Neural cell (in vitro differentiated cells): ENCODE measurements around the gene CCDC24. TPM values are rescaled to one million over a fixed set of nuclear protein-coding genes. Genes with fewer than 3 reads are reported as not detected.

Experiments
- H2AFZ ChIP-seq: fragments of 200-600, 300-800 bp; sonication (generic), shearing (Covaris generic); 2 replicates; pipeline ENCODE4 v1.6.0; 2014; ENCODE audit warnings: low read depth, mild to moderate bottlenecking, antibody characterized with exemption, low read length, moderate library complexity
- H3F3A ChIP-seq: fragments of 200-600 bp; shearing (Covaris generic); 2 replicates; pipeline ENCODE4 v1.6.1; 2016; ENCODE audit warnings: mild to moderate bottlenecking, moderate library complexity, mixed read lengths, antibody characterized with exemption, low read length; ENCODE audit not compliant: insufficient read depth, poor library complexity, severe bottlenecking
- H3K27ac ChIP-seq: fragments of 200-600, 300-800 bp; sonication (generic), shearing (Covaris generic); 2 replicates; pipeline ENCODE4 v1.5.1; 2014; ENCODE audit warnings: mild to moderate bottlenecking, low read length, moderate library complexity
- H3K27me3 ChIP-seq: fragments of 300-800, 200-600 bp; sonication (generic), shearing (Covaris generic); 2 replicates; pipeline ENCODE4 v1.6.0; 2014; ENCODE audit warnings: mild to moderate bottlenecking, low read depth, low read length, moderate library complexity; ENCODE audit not compliant: insufficient read depth
- H3K36me3 ChIP-seq: fragments of 300-800, 200-600 bp; sonication (generic), shearing (Covaris generic); 2 replicates; pipeline ENCODE4 v1.5.1; 2014; ENCODE audit warnings: mild to moderate bottlenecking, antibody characterized with exemption, low read length, moderate library complexity; ENCODE audit not compliant: insufficient read depth
- H3K4me2 ChIP-seq: fragments of 300-800, 200-600 bp; sonication (generic), shearing (Covaris generic); 2 replicates; pipeline ENCODE4 v1.6.0; 2014; ENCODE audit warnings: mild to moderate bottlenecking, low read length
- H3K4me3 ChIP-seq: fragments of 300-800, 200-600 bp; sonication (generic), shearing (Covaris generic); 2 replicates; pipeline ENCODE4 v1.5.1; 2014; ENCODE audit warnings: mild to moderate bottlenecking, low read length, moderate library complexity
- H3K79me2 ChIP-seq: fragments of 200-600 bp; shearing (Covaris generic); replicated peaks from 2 replicates; pipeline ENCODE4 v1.6.0; 2014; ENCODE audit warnings: mild to moderate bottlenecking, low read length, moderate library complexity; ENCODE audit not compliant: insufficient read depth
- H3K9ac ChIP-seq: fragments of 300-800, 200-600 bp; sonication (generic), shearing (Covaris generic); 2 replicates; pipeline ENCODE4 v1.6.1; 2016; ENCODE audit warnings: mild to moderate bottlenecking, low read length, mixed read lengths
- H3K9me2 ChIP-seq: fragments of 200-600 bp; shearing (Covaris generic); 2 replicates; pipeline ENCODE4 v1.6.1; 2016; ENCODE audit warnings: mild to moderate bottlenecking, low read length, mixed read lengths; ENCODE audit not compliant: insufficient read depth
- H3K9me3 ChIP-seq: fragments of 200-600, 300-800 bp; sonication (generic), shearing (Covaris generic); 2 replicates; pipeline ENCODE4 v1.6.1; 2016; ENCODE audit warnings: mild to moderate bottlenecking, mixed run types, low read length, moderate library complexity, mixed read lengths
- H4K20me1 ChIP-seq: fragments of 200-600 bp; shearing (Covaris generic); 2 replicates; pipeline ENCODE4 v1.6.1; 2016; ENCODE audit warnings: mild to moderate bottlenecking, mixed run types; ENCODE audit not compliant: insufficient read depth
- EP300 ChIP-seq: fragments of 450-650 bp; conservative IDR thresholded peaks from 2 replicates; pipeline ENCODE4 v1.6.1; 2014; ENCODE audit warnings: antibody characterized with exemption, mild to moderate bottlenecking, moderate library complexity; ENCODE audit not compliant: poor library complexity, severe bottlenecking
- EZH2 ChIP-seq: fragments of 200-600, 300-800 bp; shearing (Covaris generic), sonication (generic); IDR thresholded peaks from 2 replicates; pipeline ENCODE4 v1.6.1; 2014; ENCODE audit warnings: antibody characterized with exemption, low read length, borderline replicate concordance, mild to moderate bottlenecking; ENCODE audit not compliant: insufficient read depth, poor library complexity, severe bottlenecking
- MXI1 ChIP-seq: fragments of 450-650 bp; conservative IDR thresholded peaks from 2 replicates; pipeline ENCODE4 v1.6.1; 2014; ENCODE audit warnings: antibody characterized with exemption, mild to moderate bottlenecking; ENCODE audit not compliant: poor library complexity, severe bottlenecking
- POLR2AphosphoS5 ChIP-seq: IDR thresholded peaks from 2 replicates; pipeline ENCODE4 v1.6.1; 2012
- RAD21 ChIP-seq: fragments of 450-650 bp; conservative IDR thresholded peaks from 2 replicates; pipeline ENCODE4 v1.6.1; 2014; ENCODE audit warnings: antibody characterized with exemption, mild to moderate bottlenecking, moderate library complexity
- SMC3 ChIP-seq: fragments of 450-650 bp; conservative IDR thresholded peaks from 2 replicates; pipeline ENCODE4 v1.6.1; 2014; ENCODE audit warnings: antibody characterized with exemption, mild to moderate bottlenecking, moderate library complexity; ENCODE audit not compliant: poor library complexity
- TAF1 ChIP-seq: IDR thresholded peaks from 2 replicates; pipeline ENCODE4 v1.6.1; 2012; ENCODE audit warnings: low read depth
- polyA plus RNA-seq: library from polyadenylated mRNA; depleted of rRNA; stranded (reverse); fragments of >200 nt; gene quantifications from 2 replicates; pipeline ENCODE4 v1.2.3, GENCODE V29; 2014
- TF ChIP-seq, protein P1 (sequence below): fragments of 450-650 bp; IDR thresholded peaks from 2 replicates; pipeline ENCODE4 v1.5.1; 2014; ENCODE audit warnings: antibody characterized with exemption, mild to moderate bottlenecking, moderate library complexity; ENCODE audit not compliant: poor library complexity, severe bottlenecking
- TF ChIP-seq, protein P2 (sequence below): IDR thresholded peaks from 2 replicates; pipeline ENCODE4 v1.6.1; 2012; ENCODE audit warnings: borderline replicate concordance

Gene CCDC24
- polyA plus RNA-seq, 1 donor from 2014 or later = 16.5 TPM

DNA sequence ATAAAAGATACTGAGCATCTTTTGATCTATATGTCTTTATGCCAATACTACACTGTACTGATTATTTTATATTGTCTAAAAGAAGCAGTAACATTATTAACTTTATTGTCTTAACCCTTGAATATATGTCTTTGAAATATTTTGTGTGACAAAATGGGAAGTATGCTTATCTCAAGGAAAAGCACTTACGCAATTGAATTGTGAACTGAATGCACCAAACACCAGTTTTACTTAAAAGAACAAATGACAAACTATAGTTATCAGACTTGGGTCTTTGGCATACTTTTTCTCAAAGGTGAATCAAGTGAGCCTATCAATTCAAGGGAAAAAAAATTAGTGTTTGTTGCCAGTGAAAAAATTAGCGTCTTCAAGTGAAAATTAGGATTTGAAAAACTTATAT is 49.0 kb downstream of the CCDC24 start:
- Histone ChIP-seq H3K36me3 (no peaks in the 10 kb centered on the region), H3K9me3 (no peaks in the 10 kb centered on the region), H2AFZ (no peak overlapping the region), H3K4me3 (no peak overlapping the region), H3F3A (no peaks in the 10 kb centered on the region), H3K27ac (no peak overlapping the region), H3K27me3 (no peaks in the 10 kb centered on the region), H3K4me2 (no peak overlapping the region), H3K9me2 (no peaks in the 10 kb centered on the region), H3K79me2 (no peaks in the 10 kb centered on the region), H3K9ac (no peak overlapping the region), H4K20me1 (no peaks in the 10 kb centered on the region)
- TF ChIP-seq EZH2 (no peak), POLR2AphosphoS5 (no peak), RAD21 (no peak), MXI1 (no peak), SMC3 (no peak), EP300 (no peak), TAF1 (no peak)
- TF ChIP-seq, protein P1, sequence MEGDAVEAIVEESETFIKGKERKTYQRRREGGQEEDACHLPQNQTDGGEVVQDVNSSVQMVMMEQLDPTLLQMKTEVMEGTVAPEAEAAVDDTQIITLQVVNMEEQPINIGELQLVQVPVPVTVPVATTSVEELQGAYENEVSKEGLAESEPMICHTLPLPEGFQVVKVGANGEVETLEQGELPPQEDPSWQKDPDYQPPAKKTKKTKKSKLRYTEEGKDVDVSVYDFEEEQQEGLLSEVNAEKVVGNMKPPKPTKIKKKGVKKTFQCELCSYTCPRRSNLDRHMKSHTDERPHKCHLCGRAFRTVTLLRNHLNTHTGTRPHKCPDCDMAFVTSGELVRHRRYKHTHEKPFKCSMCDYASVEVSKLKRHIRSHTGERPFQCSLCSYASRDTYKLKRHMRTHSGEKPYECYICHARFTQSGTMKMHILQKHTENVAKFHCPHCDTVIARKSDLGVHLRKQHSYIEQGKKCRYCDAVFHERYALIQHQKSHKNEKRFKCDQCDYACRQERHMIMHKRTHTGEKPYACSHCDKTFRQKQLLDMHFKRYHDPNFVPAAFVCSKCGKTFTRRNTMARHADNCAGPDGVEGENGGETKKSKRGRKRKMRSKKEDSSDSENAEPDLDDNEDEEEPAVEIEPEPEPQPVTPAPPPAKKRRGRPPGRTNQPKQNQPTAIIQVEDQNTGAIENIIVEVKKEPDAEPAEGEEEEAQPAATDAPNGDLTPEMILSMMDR = no peak
- TF ChIP-seq, protein P2, sequence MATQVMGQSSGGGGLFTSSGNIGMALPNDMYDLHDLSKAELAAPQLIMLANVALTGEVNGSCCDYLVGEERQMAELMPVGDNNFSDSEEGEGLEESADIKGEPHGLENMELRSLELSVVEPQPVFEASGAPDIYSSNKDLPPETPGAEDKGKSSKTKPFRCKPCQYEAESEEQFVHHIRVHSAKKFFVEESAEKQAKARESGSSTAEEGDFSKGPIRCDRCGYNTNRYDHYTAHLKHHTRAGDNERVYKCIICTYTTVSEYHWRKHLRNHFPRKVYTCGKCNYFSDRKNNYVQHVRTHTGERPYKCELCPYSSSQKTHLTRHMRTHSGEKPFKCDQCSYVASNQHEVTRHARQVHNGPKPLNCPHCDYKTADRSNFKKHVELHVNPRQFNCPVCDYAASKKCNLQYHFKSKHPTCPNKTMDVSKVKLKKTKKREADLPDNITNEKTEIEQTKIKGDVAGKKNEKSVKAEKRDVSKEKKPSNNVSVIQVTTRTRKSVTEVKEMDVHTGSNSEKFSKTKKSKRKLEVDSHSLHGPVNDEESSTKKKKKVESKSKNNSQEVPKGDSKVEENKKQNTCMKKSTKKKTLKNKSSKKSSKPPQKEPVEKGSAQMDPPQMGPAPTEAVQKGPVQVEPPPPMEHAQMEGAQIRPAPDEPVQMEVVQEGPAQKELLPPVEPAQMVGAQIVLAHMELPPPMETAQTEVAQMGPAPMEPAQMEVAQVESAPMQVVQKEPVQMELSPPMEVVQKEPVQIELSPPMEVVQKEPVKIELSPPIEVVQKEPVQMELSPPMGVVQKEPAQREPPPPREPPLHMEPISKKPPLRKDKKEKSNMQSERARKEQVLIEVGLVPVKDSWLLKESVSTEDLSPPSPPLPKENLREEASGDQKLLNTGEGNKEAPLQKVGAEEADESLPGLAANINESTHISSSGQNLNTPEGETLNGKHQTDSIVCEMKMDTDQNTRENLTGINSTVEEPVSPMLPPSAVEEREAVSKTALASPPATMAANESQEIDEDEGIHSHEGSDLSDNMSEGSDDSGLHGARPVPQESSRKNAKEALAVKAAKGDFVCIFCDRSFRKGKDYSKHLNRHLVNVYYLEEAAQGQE = no peak

DNA sequence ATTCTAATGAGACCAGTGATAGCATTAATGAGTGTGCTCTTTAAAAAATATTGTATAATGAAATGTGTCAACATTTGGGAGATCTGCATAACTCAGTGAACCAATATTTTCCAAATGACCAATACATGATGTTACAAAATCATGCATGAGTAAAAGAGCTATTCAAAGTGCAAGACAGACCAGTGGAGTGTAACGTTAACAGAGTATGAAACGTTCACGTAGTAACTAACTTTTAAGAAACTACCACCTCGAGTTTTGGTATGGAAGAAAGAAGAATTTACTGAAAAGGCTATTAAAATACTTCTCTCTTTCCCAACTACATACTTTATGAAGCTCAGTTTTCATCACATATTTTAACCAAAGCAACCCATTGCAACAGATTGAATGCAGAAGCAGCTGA is 49.4 kb downstream of the CCDC24 start:
- no peak overlapping the region for H3K9ac ChIP-seq
- no peak overlapping the region for H3K4me2 ChIP-seq
- no peaks in the 10 kb centered on the region for H3K36me3 ChIP-seq
- H3F3A ChIP-seq = no peaks in the 10 kb centered on the region
- H3K9me2 ChIP-seq = no peaks in the 10 kb centered on the region
- no peaks in the 10 kb centered on the region for H3K27me3 ChIP-seq
- no peaks in the 10 kb centered on the region for H3K9me3 ChIP-seq
- no peaks in the 10 kb centered on the region for H4K20me1 ChIP-seq
- no peaks in the 10 kb centered on the region for H3K79me2 ChIP-seq
- TF ChIP-seq, protein P2 = no peak
- TF ChIP-seq MXI1 (no peak), EP300 (no peak), RAD21 (no peak)
- H3K27ac ChIP-seq = no peak overlapping the region
- no peak overlapping the region for H2AFZ ChIP-seq
- no peak overlapping the region for H3K4me3 ChIP-seq
